Renal pelvis (tissue), 4 donors: ENCODE measurements around the gene SLC23A3. TPM values are rescaled to one million over a fixed set of nuclear protein-coding genes. Genes with fewer than 3 reads are reported as not detected.
A peak's percentile ranks its signal among the peaks of the same experiment; 100 is the strongest.

Experiments
- DNase-seq: peaks from one replicate; pipeline ENCODE4 v3.0.0-alpha.2; 2013
- polyA plus RNA-seq, 3 donors: library from polyadenylated mRNA; unstranded; fragments of 120-200 nt; gene quantifications; one replicate each; pipeline ENCODE4 v1.2.1, GENCODE V29; 2013; ENCODE audit not compliant: insufficient read length in 3 of 3

SLC23A3 gene
- polyA plus RNA-seq, 3 donors = 23.5 to 29.0 (median 25.1) TPM

GRCh38 chr2:219177552-219178376 is 7.9 kb upstream of the SLC23A3 start, which contains the start of gene RETREG2:
Gene RETREG2, plus strand, starts transcription at chr2:219178275. Its CDS starts 78 bp downstream, at chr2:219178353.
- peak; percentile 88 for DNase-seq

- peak; percentile 77 for DNase-seq
These were observed 7.2 kb upstream of the SLC23A3 start, which contains the start of gene CNPPD1 for GRCh38 chr2:219176818-219177551. Gene CNPPD1, minus strand, starts transcription at chr2:219176925. Its CDS starts 97 bp downstream, at chr2:219176828.

- peak; percentile 44 for DNase-seq
These were observed 6.3 kb upstream of the SLC23A3 start for GRCh38 chr2:219175928-219176817.

GRCh38 chr2:219175486-219175885 is 5.7 kb upstream of the SLC23A3 start:
- no peak for DNase-seq

- DNase-seq = no peak
These were observed 5.0 kb upstream of the SLC23A3 start for GRCh38 chr2:219174801-219175200.

GRCh38 chr2:219174146-219174545 is 4.3 kb upstream of the SLC23A3 start:
- no peak for DNase-seq

GRCh38 chr2:219173176-219173575 is 3.3 kb upstream of the SLC23A3 start:
- DNase-seq = no peak

- DNase-seq = no peak
These were observed 2.7 kb upstream of the SLC23A3 start for GRCh38 chr2:219172231-219173154.

GRCh38 chr2:219171231-219171651 is 1.4 kb upstream of the SLC23A3 start:
- peak; percentile 40 for DNase-seq

GRCh38 chr2:219168932-219169331 is 897 bp downstream of the SLC23A3 start:
- no peak for DNase-seq

GRCh38 chr2:219168526-219168925 is 1.3 kb downstream of the SLC23A3 start:
- no peak for DNase-seq

GRCh38 chr2:219167997-219168396 is 1.8 kb downstream of the SLC23A3 start:
- DNase-seq = no peak

- no peak for DNase-seq
These were observed 4.5 kb downstream of the SLC23A3 start for GRCh38 chr2:219165058-219165911.

- DNase-seq = no peak
These were observed 6.7 kb downstream of the SLC23A3 start for GRCh38 chr2:219163156-219163555.

GRCh38 chr2:219161097-219161496 is 8.7 kb downstream of the SLC23A3 start:
- no peak for DNase-seq

GRCh38 chr2:219160186-219161017 is 9.4 kb downstream of the SLC23A3 start, which contains the start of gene NHEJ1:
Gene NHEJ1, minus strand, starts transcription at chr2:219160815. Its CDS starts 2,453 bp downstream, at chr2:219158362.
- peak; percentile 91 for DNase-seq

GRCh38 chr2:219159771-219160185 is 10.1 kb downstream of the SLC23A3 start:
- no peak for DNase-seq

- DNase-seq = no peak
These were observed 11.2 kb downstream of the SLC23A3 start for GRCh38 chr2:219158586-219158985.

- DNase-seq = no peak
These were observed 11.8 kb downstream of the SLC23A3 start for GRCh38 chr2:219158025-219158424.
